RWPE1 (cell line): ENCODE measurements around the gene INCA1.

Experiments used
- CTCF ChIA-PET: fragments of 350-600 bp; sonication (Branson Sonifier 250); formaldehyde crosslinking; extraction: SDS; loops from one replicate; lab custom pipeline; 2021; lab: Yijun Ruan, JAX
- POLR2A ChIA-PET: fragments of 400-600 bp; formaldehyde crosslinking; extraction: SDS; loops from one replicate; lab custom pipeline; 2020; ENCODE audit warnings: antibody characterized with exemption; ENCODE audit not compliant: low non-redundant PET; lab: Yijun Ruan, JAX
- DNase-seq: peaks from one replicate; pipeline ENCODE4 v3.0.0; 2012; ENCODE audit warnings: low spot score
- H3K27ac ChIP-seq: fragments of 450-650 bp; 2 replicates; pipeline ENCODE4 v1.5.1; 2017
- CTCF ChIP-seq: fragments of 450-650 bp; conservative IDR thresholded peaks from 2 replicates; pipeline ENCODE4 v1.5.1; 2017; ENCODE audit warnings: low read depth, mild to moderate bottlenecking

The INCA1 gene

GRCh38 chr17:4945176-4945943 lies 52.0 kb downstream of the INCA1 start:
- peak; percentile 95 for DNase-seq
- ChIA-PET CTCF (interaction anchor here (0.9 kb wide), 1 partner anchor 23 kb away, joined by 3 read pairs; no protein-coding TSS in a partner anchor), POLR2A (interaction anchor here (1.3 kb wide), 1 partner anchor 24 kb away, joined by 3 read pairs; no protein-coding TSS in a partner anchor)
- H3K27ac ChIP-seq, result peak overlapping the region; percentile 100
- no peak for TF ChIP-seq CTCF

DNA sequence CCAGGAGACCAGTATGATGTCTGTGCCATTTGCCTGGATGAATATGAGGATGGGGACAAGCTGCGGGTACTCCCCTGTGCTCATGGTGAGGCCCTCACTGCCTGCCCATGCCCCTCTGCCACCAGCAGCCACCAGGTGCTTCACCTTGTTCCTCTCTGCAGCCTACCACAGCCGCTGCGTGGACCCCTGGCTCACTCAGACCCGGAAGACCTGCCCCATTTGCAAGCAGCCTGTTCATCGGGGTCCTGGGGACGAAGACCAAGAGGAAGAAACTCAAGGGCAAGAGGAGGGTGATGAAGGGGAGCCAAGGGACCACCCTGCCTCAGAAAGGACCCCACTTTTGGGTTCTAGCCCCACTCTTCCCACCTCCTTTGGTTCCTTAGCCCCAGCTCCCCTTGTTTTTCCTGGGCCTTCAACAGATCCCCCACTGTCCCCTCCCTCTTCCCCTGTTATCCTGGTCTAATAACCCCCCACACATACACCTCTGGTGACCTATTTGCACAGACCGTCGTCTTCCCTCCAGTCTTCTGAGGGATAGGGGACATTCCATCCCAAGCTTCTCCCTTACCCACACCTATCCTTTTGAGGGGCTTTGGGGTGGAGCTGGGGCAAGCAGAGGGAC lies 52.7 kb downstream of the INCA1 start:
- CTCF ChIA-PET, result interaction anchor here (0.9 kb wide), 1 partner anchor 24 kb away, joined by 3 read pairs; no protein-coding TSS in a partner anchor
- TF ChIP-seq CTCF, result no peak
- POLR2A ChIA-PET, result interaction anchor here (1.3 kb wide), 1 partner anchor 25 kb away, joined by 3 read pairs; no protein-coding TSS in a partner anchor
- peak overlapping the region; percentile 100 for H3K27ac ChIP-seq
- DNase-seq, result no peak

- no peak for TF ChIP-seq CTCF
- POLR2A ChIA-PET, result no interaction called here
- DNase-seq, result no peak
- H3K27ac ChIP-seq, result peak overlapping the region; percentile 100
- CTCF ChIA-PET, result interaction anchor here (0.9 kb wide), 1 partner anchor 24 kb away, joined by 3 read pairs; no protein-coding TSS in a partner anchor
Measured at GRCh38 chr17:4944163-4944553, 53.2 kb downstream of the INCA1 start.

DNA sequence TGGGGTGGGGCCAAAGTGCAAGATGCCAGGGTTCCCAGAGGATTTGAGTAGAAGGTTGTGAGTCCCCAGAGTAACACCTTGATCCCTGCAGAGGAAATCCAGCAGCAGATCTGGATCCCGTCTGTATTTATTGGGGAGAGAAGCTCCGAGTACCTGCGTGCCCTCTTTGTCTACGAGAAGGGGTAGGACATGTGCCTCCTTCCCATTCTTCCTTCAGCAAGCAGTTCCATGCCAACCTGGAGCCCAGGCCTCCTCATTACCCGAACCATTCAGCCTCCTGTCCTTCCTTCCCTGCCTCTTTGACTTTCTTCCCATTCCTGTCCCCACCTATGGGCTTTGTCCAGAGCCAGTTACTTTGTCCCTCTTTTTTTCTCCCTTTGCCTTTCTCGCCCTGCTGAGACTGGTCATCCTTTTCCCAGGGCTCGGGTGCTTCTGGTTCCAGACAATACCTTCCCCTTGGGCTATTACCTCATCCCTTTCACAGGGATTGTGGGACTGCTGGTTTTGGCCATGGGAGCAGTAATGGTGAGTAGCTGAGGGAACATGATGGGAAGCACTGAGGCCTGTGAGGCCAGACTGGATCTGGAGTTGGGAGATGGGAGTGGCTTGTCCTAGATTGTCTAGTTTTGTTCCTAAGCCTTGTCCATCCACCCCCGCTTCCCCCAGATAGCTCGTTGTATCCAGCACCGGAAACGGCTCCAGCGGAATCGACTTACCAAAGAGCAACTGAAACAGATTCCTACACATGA lies 54.4 kb downstream of the INCA1 start:
- ChIA-PET POLR2A (no interaction called here), CTCF (interaction anchor here (0.6 kb wide), 1 partner anchor 39 kb away, joined by 3 read pairs; no protein-coding TSS in a partner anchor)
- DNase-seq, result no peak
- H3K27ac ChIP-seq, result peak overlapping the region; percentile 100
- TF ChIP-seq CTCF, result no peak

DNA sequence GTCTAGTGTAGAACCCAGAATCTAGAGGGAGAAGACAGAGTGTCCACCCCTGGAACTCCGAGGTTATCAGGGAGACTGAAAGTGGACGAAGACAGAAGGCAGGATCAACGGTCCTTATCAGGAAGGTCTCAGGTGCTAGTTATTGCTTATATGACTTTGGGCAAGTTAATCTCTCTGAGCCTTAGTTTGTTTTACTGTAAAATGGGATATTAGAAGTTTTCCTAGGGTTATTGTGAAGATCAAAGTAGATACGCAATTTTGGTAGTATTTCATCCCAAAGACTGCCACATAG lies 56.1 kb downstream of the INCA1 start:
- CTCF ChIA-PET, result no interaction called here
- peak overlapping the region; percentile 100 for H3K27ac ChIP-seq
- POLR2A ChIA-PET, result interaction anchor here (2.2 kb wide), 1 partner anchor 56 kb away, joined by 4 read pairs; the partner anchor contains the start of genes INCA1 and KIF1C
- DNase-seq, result no peak
- TF ChIP-seq CTCF, result no peak
